VCaP (cell line): ENCODE measurements around the gene KRTAP22-2.

Source experiments
- H3K27ac ChIP-seq: fragments of 450-650 bp; 2 replicates; pipeline ENCODE4 v1.5.1; 2017
- TF ChIP-seq, protein P1 (sequence below): fragments of 450-650 bp; conservative IDR thresholded peaks from 2 replicates; pipeline ENCODE4 v1.5.1; 2017; ENCODE audit warnings: mild to moderate bottlenecking, moderate library complexity

KRTAP22-2 gene

DNA sequence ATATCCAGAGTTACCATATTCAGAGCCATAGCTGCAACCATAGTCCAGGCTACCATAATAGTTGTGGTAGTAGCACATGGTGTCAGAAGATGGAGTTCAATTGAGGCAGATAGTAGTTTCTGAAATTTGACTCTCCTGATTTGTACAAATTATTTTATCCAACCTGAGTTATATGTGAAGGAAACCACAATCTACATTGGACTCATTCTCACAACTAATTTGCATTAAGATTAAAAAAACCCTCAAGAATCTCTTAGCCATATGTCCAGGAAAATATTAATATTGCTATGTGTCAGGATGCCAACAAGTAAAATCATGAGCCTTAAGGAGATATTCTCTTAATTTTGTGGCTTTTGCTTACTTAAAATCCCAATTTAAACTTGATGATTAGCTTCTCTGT, at the start of gene KRTAP22-2:
KRTAP22-2 (minus strand) TSS at position 101 of the 400 bp plus-strand sequence.
- TF ChIP-seq, protein P1, sequence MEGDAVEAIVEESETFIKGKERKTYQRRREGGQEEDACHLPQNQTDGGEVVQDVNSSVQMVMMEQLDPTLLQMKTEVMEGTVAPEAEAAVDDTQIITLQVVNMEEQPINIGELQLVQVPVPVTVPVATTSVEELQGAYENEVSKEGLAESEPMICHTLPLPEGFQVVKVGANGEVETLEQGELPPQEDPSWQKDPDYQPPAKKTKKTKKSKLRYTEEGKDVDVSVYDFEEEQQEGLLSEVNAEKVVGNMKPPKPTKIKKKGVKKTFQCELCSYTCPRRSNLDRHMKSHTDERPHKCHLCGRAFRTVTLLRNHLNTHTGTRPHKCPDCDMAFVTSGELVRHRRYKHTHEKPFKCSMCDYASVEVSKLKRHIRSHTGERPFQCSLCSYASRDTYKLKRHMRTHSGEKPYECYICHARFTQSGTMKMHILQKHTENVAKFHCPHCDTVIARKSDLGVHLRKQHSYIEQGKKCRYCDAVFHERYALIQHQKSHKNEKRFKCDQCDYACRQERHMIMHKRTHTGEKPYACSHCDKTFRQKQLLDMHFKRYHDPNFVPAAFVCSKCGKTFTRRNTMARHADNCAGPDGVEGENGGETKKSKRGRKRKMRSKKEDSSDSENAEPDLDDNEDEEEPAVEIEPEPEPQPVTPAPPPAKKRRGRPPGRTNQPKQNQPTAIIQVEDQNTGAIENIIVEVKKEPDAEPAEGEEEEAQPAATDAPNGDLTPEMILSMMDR: no peak
- H3K27ac ChIP-seq: no peak within 1 kb of the TSS

- TF ChIP-seq, protein P1: no peak
- no peak overlapping the region for H3K27ac ChIP-seq
These were observed 48.5 kb upstream of the KRTAP22-2 start for GRCh38 chr21:30638686-30639085.

DNA sequence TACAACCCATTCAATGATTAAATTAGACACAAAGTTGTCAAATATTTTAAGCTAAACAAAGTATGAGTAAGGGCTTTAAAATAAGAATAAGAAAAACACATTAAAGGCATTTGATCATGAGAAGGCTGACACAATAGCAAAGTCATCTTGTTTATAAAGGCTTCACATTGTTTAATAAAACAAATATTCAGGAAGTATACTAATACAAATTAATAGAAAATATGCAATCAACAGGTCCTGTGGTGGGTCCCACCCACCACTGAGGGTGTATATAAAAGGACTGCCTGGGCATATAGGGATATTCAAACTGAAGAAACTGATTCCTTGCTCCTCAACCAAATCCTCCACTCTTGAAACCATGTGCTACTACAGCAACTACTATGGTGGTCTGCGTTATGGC, 44.7 kb upstream of the KRTAP22-2 start, which contains the start of gene KRTAP20-2:
KRTAP20-2 (plus strand) TSS at position 301 of the 400 bp plus-strand sequence; CDS start at position 359, 58 bp downstream.
- H3K27ac ChIP-seq: no peak within 1 kb of the TSS
- TF ChIP-seq, protein P1: no peak

- TF ChIP-seq, protein P1: no peak
- H3K27ac ChIP-seq: no peak overlapping the region
These were observed 39.0 kb upstream of the KRTAP22-2 start for GRCh38 chr21:30629200-30629599.

GRCh38 chr21:30628109-30628508, 37.9 kb upstream of the KRTAP22-2 start:
- no peak overlapping the region for H3K27ac ChIP-seq
- TF ChIP-seq, protein P1: no peak

- TF ChIP-seq, protein P1: no peak
- H3K27ac ChIP-seq: no peak overlapping the region
These were observed 35.4 kb upstream of the KRTAP22-2 start for GRCh38 chr21:30625449-30626165.

DNA sequence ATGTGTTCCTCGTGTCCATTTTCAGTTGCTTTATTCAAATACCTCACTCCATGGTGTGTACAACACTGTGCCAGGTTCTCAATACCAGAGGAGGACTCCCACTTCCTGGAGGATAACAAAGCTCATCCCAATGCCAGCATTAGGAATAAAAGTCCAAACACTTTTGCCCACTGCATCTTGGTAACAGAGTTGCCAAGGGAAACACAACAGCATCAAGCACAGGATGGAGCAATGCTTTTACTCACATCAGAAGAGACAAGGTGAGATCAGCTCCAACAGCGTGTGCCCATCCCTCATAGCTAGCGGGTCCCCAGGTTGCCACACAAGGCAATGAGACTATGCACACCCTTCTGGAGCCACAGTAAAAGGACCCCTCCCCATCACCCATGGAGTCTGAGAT, 33.2 kb upstream of the KRTAP22-2 start:
- no peak overlapping the region for H3K27ac ChIP-seq
- TF ChIP-seq, protein P1: no peak
